GM23338 (cell line): ENCODE data around the gene GPRIN1. TPM values are rescaled to one million over a fixed set of nuclear protein-coding genes. Genes with fewer than 3 reads are reported as not detected.

Experiments used
- ATAC-seq: fragments of 200-7000 bp; cut with Tn5 transposase; 3 replicates; pipeline ENCODE4 v1.9.1; 2020
- DNase-seq: peaks from one replicate; pipeline ENCODE4 v3.0.0-alpha.2; 2015; ENCODE audit warnings: low spot score
- H2AFZ ChIP-seq: fragments of 200-600 bp; sonication (generic); 2 replicates; pipeline ENCODE4 v1.8.0; 2016; ENCODE audit warnings: antibody characterized with exemption, mild to moderate bottlenecking, moderate library complexity
- H3F3A ChIP-seq: fragments of 200-600 bp; sonication (generic); replicated peaks from 2 replicates; pipeline ENCODE4 v1.8.0; 2017; ENCODE audit warnings: antibody characterized with exemption, mixed run types, low read depth
- H3K27ac ChIP-seq: fragments of 200-600 bp; sonication (generic); 2 replicates; pipeline ENCODE4 v1.6.1; 2016; ENCODE audit warnings: low read depth
- H3K27me3 ChIP-seq: fragments of 200-600 bp; sonication (generic); 2 replicates; pipeline ENCODE4 v1.8.0; 2016; ENCODE audit warnings: mild to moderate bottlenecking, mixed run types, moderate library complexity; ENCODE audit not compliant: insufficient read depth
- H3K36me3 ChIP-seq: fragments of 200-600 bp; sonication (generic); 2 replicates; pipeline ENCODE4 v1.8.0; 2016; ENCODE audit warnings: mild to moderate bottlenecking; ENCODE audit not compliant: insufficient read depth
- H3K4me1 ChIP-seq: fragments of 200-600 bp; sonication (generic); 2 replicates; pipeline ENCODE4 v1.8.0; 2016; ENCODE audit warnings: mild to moderate bottlenecking, moderate library complexity; ENCODE audit not compliant: insufficient read depth
- H3K4me2 ChIP-seq: fragments of 200-600 bp; sonication (generic); 2 replicates; pipeline ENCODE4 v1.7.1; 2017; ENCODE audit warnings: mixed run types
- H3K4me3 ChIP-seq: fragments of 200-600 bp; sonication (generic); 2 replicates; pipeline ENCODE4 v1.6.1; 2016; ENCODE audit warnings: mixed run types
- H3K79me2 ChIP-seq: fragments of 200-600 bp; sonication (generic); replicated peaks from 2 replicates; pipeline ENCODE4 v1.8.0; 2017; ENCODE audit warnings: mild to moderate bottlenecking; ENCODE audit not compliant: insufficient read depth
- H3K9me2 ChIP-seq: fragments of 200-600 bp; sonication (generic); 2 replicates; pipeline ENCODE4 v1.8.0; 2017; ENCODE audit not compliant: insufficient read depth
- H4K20me1 ChIP-seq: fragments of 200-600 bp; sonication (generic); replicated peaks from 2 replicates; pipeline ENCODE4 v1.8.0; 2017; ENCODE audit warnings: mild to moderate bottlenecking; ENCODE audit not compliant: insufficient read depth
- H3K27ac Mint-ChIP-seq: 2 replicates; pipeline ENCODE4 v1.8.0; 2020; ENCODE audit warnings: inconsistent platforms, mild to moderate bottlenecking, moderate library complexity, mixed read lengths
- H3K27me3 Mint-ChIP-seq: 3 replicates; pipeline ENCODE4 v1.8.0; 2022; ENCODE audit warnings: low read depth, mild to moderate bottlenecking, moderate library complexity, mixed read lengths, inconsistent platforms; ENCODE audit not compliant: insufficient read depth, poor library complexity
- H3K36me3 Mint-ChIP-seq: 3 replicates; pipeline ENCODE4 v1.8.0; 2021; ENCODE audit warnings: low read depth, mild to moderate bottlenecking, inconsistent platforms, moderate library complexity, mixed read lengths
- H3K4me1 Mint-ChIP-seq: 3 replicates; pipeline ENCODE4 v1.8.0; 2020; ENCODE audit warnings: mild to moderate bottlenecking, inconsistent platforms, mixed read lengths
- H3K4me3 Mint-ChIP-seq: 3 replicates; pipeline ENCODE4 v1.8.0; 2021; ENCODE audit warnings: moderate library complexity, mild to moderate bottlenecking, inconsistent platforms, mixed read lengths
- H3K9me3 Mint-ChIP-seq: 3 replicates; pipeline ENCODE4 v1.8.0; 2020; ENCODE audit warnings: moderate library complexity, mild to moderate bottlenecking, inconsistent platforms, mixed read lengths
- CREB1 ChIP-seq: fragments of 250-450 bp; sonication (Bioruptor Pico); IDR thresholded peaks from 2 replicates; pipeline ENCODE4 v1.5.0; 2020; ENCODE audit warnings: low read depth, mild to moderate bottlenecking, moderate library complexity
- EZH2 ChIP-seq: fragments of 200-600 bp; sonication (generic); IDR thresholded peaks from one replicate; pipeline ENCODE4 v1.8.0; 2017; ENCODE audit warnings: antibody characterized with exemption, mild to moderate bottlenecking, low read depth; ENCODE audit not compliant: unreplicated experiment
- EZH2phosphoT487 ChIP-seq: fragments of 200-600 bp; sonication (generic); IDR thresholded peaks from one replicate; pipeline ENCODE4 v1.8.1; 2018; ENCODE audit warnings: antibody characterized with exemption; ENCODE audit not compliant: unreplicated experiment
- JUNB ChIP-seq: IDR thresholded peaks from one replicate; pipeline ENCODE4 v1.6.1; 2016; ENCODE audit warnings: antibody characterized with exemption; ENCODE audit not compliant: unreplicated experiment
- NANOG ChIP-seq: IDR thresholded peaks from 2 replicates; pipeline ENCODE4 v1.6.1; 2016; ENCODE audit warnings: antibody characterized with exemption, borderline replicate concordance
- POLR2AphosphoS5 ChIP-seq: IDR thresholded peaks from 2 replicates; pipeline ENCODE4 v1.6.1; 2016; ENCODE audit warnings: antibody characterized with exemption, low read depth
- STAT1 ChIP-seq: IDR thresholded peaks from one replicate; pipeline ENCODE4 v1.6.1; 2016; ENCODE audit warnings: antibody characterized with exemption; ENCODE audit not compliant: unreplicated experiment
- ZNF114 ChIP-seq: fragments of 250-450 bp; sonication (Bioruptor Pico); IDR thresholded peaks from 2 replicates; pipeline ENCODE4 v1.5.0; 2020; ENCODE audit warnings: mild to moderate bottlenecking, moderate library complexity
- ZNF331 ChIP-seq: fragments of 250-450 bp; sonication (Bioruptor Pico); IDR thresholded peaks from 2 replicates; pipeline ENCODE4 v1.5.0; 2020; ENCODE audit warnings: low read depth, mild to moderate bottlenecking, moderate library complexity
- polyA plus RNA-seq: library from polyadenylated mRNA; unstranded; fragments of >200 nt; fragmentation: Nextera tagmentation; extraction: Ambion mirVana; gene quantifications from 2 replicates; pipeline ENCODE4 v1.2.1, GENCODE V29; 2016
- total RNA-seq: library from RNA; depleted of rRNA; stranded (reverse); fragments of >200 nt; shearing (Covaris generic); gene quantifications from 2 replicates; pipeline ENCODE4 v1.2.3, GENCODE V29; 2014
- TF ChIP-seq, protein P1 (sequence below): IDR thresholded peaks from 2 replicates; pipeline ENCODE4 v1.6.1; 2016; ENCODE audit warnings: antibody characterized with exemption
- TF ChIP-seq, protein P2 (sequence below): IDR thresholded peaks from one replicate; pipeline ENCODE4 v1.6.1; 2018; ENCODE audit warnings: antibody characterized with exemption; ENCODE audit not compliant: unreplicated experiment
- TF ChIP-seq, protein P3 (sequence below): fragments of 250-450 bp; sonication (Bioruptor Pico); IDR thresholded peaks from 2 replicates; pipeline ENCODE4 v1.5.0; 2020; ENCODE audit warnings: mild to moderate bottlenecking, moderate library complexity
- TF ChIP-seq, protein P4 (sequence below), 2 experiments: fragments of 200-600 bp in 1 of 2; sonication (generic) in 1 of 2; conservative IDR thresholded peaks; 2 replicates each; pipeline versions ENCODE4 v1.5.1 to v1.6.1; 2016 to 2017; ENCODE audit warnings: antibody characterized with exemption in 2 of 2, low read depth in 2 of 2, mild to moderate bottlenecking in 2 of 2, moderate library complexity in 1 of 2

GPRIN1 gene
- total and polyA plus RNA-seq, 2 experiments from 2014 or later = 3.8 to 14.6 TPM

DNA sequence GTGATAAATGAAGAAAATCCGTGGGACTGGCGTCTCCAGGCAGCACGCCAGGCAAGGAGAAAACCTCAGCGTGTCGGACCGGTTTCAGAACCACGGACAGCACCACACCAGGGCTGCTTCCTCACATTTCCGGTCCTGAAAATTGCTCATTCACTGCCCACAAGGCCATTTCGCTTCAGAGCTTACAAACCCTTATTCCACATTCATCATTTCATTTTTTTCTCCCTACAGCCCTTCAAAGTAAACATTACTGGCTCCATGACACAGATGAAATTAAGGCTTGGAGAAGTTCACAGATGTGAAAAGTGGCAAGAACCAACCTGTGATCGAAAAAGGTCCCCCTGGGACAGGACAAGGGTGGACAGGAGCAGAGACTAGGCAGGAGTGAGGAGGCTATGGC lies 1.5 kb upstream of the GPRIN1 start:
- H3K9me2 ChIP-seq = no peaks in the 10 kb centered on the region
- no peak overlapping the region for H3K4me3 ChIP-seq
- no peaks in the 10 kb centered on the region for H3K36me3 ChIP-seq
- 0 out of 2 replicates have a peak, but pooled peaks cover 11% of the 10 kb centered on the region for H3F3A ChIP-seq
- no peak overlapping the region for H2AFZ ChIP-seq
- Mint-ChIP-seq H3K9me3 (no peaks in the 10 kb centered on the region), H3K27me3 (peaks cover 16% of the 10 kb centered on the region), H3K4me1 (peaks cover 25% of the 10 kb centered on the region), H3K36me3 (no peaks in the 10 kb centered on the region), H3K4me3 (no peak overlapping the region; the same call in 2 of the 3 replicates), H3K27ac (no peak overlapping the region)
- H4K20me1 ChIP-seq = peaks cover 10% of the 10 kb centered on the region; the same call in 1 of the 2 replicates
- H3K27ac ChIP-seq = no peak overlapping the region
- no peak overlapping the region for H3K4me2 ChIP-seq
- TF ChIP-seq, protein P1, sequence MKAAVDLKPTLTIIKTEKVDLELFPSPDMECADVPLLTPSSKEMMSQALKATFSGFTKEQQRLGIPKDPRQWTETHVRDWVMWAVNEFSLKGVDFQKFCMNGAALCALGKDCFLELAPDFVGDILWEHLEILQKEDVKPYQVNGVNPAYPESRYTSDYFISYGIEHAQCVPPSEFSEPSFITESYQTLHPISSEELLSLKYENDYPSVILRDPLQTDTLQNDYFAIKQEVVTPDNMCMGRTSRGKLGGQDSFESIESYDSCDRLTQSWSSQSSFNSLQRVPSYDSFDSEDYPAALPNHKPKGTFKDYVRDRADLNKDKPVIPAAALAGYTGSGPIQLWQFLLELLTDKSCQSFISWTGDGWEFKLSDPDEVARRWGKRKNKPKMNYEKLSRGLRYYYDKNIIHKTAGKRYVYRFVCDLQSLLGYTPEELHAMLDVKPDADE = 0 out of 2 replicates have a peak, but pooled peaks have one; percentile 30
- TF ChIP-seq STAT1 = no peak
- TF ChIP-seq, protein P2, sequence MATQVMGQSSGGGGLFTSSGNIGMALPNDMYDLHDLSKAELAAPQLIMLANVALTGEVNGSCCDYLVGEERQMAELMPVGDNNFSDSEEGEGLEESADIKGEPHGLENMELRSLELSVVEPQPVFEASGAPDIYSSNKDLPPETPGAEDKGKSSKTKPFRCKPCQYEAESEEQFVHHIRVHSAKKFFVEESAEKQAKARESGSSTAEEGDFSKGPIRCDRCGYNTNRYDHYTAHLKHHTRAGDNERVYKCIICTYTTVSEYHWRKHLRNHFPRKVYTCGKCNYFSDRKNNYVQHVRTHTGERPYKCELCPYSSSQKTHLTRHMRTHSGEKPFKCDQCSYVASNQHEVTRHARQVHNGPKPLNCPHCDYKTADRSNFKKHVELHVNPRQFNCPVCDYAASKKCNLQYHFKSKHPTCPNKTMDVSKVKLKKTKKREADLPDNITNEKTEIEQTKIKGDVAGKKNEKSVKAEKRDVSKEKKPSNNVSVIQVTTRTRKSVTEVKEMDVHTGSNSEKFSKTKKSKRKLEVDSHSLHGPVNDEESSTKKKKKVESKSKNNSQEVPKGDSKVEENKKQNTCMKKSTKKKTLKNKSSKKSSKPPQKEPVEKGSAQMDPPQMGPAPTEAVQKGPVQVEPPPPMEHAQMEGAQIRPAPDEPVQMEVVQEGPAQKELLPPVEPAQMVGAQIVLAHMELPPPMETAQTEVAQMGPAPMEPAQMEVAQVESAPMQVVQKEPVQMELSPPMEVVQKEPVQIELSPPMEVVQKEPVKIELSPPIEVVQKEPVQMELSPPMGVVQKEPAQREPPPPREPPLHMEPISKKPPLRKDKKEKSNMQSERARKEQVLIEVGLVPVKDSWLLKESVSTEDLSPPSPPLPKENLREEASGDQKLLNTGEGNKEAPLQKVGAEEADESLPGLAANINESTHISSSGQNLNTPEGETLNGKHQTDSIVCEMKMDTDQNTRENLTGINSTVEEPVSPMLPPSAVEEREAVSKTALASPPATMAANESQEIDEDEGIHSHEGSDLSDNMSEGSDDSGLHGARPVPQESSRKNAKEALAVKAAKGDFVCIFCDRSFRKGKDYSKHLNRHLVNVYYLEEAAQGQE = peak; percentile 86
- no peak for TF ChIP-seq NANOG
- TF ChIP-seq JUNB = no peak
- no peak for TF ChIP-seq ZNF331 (CRISPR knock-in tag)
- no peak for TF ChIP-seq CREB1 (CRISPR knock-in tag)
- TF ChIP-seq, protein P3, sequence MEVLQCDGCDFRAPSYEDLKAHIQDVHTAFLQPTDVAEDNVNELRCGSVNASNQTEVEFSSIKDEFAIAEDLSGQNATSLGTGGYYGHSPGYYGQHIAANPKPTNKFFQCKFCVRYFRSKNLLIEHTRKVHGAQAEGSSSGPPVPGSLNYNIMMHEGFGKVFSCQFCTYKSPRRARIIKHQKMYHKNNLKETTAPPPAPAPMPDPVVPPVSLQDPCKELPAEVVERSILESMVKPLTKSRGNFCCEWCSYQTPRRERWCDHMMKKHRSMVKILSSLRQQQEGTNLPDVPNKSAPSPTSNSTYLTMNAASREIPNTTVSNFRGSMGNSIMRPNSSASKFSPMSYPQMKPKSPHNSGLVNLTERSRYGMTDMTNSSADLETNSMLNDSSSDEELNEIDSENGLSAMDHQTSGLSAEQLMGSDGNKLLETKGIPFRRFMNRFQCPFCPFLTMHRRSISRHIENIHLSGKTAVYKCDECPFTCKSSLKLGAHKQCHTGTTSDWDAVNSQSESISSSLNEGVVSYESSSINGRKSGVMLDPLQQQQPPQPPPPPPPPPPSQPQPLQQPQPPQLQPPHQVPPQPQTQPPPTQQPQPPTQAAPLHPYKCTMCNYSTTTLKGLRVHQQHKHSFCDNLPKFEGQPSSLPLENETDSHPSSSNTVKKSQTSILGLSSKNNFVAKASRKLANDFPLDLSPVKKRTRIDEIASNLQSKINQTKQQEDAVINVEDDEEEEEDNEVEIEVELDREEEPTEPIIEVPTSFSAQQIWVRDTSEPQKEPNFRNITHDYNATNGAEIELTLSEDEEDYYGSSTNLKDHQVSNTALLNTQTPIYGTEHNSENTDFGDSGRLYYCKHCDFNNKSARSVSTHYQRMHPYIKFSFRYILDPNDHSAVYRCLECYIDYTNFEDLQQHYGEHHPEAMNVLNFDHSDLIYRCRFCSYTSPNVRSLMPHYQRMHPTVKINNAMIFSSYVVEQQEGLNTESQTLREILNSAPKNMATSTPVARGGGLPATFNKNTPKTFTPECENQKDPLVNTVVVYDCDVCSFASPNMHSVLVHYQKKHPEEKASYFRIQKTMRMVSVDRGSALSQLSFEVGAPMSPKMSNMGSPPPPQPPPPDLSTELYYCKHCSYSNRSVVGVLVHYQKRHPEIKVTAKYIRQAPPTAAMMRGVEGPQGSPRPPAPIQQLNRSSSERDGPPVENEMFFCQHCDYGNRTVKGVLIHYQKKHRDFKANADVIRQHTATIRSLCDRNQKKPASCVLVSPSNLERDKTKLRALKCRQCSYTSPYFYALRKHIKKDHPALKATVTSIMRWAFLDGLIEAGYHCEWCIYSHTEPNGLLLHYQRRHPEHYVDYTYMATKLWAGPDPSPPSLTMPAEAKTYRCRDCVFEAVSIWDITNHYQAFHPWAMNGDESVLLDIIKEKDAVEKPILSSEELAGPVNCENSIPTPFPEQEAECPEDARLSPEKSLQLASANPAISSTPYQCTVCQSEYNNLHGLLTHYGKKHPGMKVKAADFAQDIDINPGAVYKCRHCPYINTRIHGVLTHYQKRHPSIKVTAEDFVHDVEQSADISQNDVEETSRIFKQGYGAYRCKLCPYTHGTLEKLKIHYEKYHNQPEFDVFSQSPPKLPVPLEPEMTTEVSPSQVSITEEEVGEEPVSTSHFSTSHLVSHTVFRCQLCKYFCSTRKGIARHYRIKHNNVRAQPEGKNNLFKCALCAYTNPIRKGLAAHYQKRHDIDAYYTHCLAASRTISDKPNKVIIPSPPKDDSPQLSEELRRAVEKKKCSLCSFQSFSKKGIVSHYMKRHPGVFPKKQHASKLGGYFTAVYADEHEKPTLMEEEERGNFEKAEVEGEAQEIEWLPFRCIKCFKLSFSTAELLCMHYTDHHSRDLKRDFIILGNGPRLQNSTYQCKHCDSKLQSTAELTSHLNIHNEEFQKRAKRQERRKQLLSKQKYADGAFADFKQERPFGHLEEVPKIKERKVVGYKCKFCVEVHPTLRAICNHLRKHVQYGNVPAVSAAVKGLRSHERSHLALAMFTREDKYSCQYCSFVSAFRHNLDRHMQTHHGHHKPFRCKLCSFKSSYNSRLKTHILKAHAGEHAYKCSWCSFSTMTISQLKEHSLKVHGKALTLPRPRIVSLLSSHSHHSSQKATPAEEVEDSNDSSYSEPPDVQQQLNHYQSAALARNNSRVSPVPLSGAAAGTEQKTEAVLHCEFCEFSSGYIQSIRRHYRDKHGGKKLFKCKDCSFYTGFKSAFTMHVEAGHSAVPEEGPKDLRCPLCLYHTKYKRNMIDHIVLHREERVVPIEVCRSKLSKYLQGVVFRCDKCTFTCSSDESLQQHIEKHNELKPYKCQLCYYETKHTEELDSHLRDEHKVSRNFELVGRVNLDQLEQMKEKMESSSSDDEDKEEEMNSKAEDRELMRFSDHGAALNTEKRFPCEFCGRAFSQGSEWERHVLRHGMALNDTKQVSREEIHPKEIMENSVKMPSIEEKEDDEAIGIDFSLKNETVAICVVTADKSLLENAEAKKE (CRISPR knock-in tag) = no peak
- TF ChIP-seq POLR2AphosphoS5 = no peak
- TF ChIP-seq, protein P4, sequence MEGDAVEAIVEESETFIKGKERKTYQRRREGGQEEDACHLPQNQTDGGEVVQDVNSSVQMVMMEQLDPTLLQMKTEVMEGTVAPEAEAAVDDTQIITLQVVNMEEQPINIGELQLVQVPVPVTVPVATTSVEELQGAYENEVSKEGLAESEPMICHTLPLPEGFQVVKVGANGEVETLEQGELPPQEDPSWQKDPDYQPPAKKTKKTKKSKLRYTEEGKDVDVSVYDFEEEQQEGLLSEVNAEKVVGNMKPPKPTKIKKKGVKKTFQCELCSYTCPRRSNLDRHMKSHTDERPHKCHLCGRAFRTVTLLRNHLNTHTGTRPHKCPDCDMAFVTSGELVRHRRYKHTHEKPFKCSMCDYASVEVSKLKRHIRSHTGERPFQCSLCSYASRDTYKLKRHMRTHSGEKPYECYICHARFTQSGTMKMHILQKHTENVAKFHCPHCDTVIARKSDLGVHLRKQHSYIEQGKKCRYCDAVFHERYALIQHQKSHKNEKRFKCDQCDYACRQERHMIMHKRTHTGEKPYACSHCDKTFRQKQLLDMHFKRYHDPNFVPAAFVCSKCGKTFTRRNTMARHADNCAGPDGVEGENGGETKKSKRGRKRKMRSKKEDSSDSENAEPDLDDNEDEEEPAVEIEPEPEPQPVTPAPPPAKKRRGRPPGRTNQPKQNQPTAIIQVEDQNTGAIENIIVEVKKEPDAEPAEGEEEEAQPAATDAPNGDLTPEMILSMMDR (conservative IDR thresholded peaks at IDR 0.05; ENCODE audit: low read depth in 2 of 2) = no peak
- no peak for TF ChIP-seq EZH2
- TF ChIP-seq ZNF114 = no peak
- TF ChIP-seq EZH2phosphoT487 = no peak
- peaks cover 9% of the 10 kb centered on the region for H3K4me1 ChIP-seq
- no peaks in the 10 kb centered on the region for H3K79me2 ChIP-seq
- DNase-seq = peak; percentile 87
- peaks cover 5% of the 10 kb centered on the region for H3K27me3 ChIP-seq
- no peak for ATAC-seq
